HFF-Myc (cell line): ENCODE results near the gene ELMO1.

Experiments used
- DNase-seq: peaks from one replicate; pipeline ENCODE4 v3.0.0-alpha.2; 2011; ENCODE audit warnings: low read depth; ENCODE audit errors: extremely low read depth
- H3K4me3 ChIP-seq: replicated peaks from 2 replicates; pipeline ENCODE4 v1.5.1; 2011; ENCODE audit warnings: low read depth, mild to moderate bottlenecking, control low read depth, low read length
- CTCF ChIP-seq: IDR thresholded peaks from 2 replicates; pipeline ENCODE4 v1.5.1; 2012; ENCODE audit warnings: mild to moderate bottlenecking, low read depth, low read length, control low read depth; ENCODE audit errors: missing control alignments

Gene ELMO1

GRCh38 chr7:36942955-36943354 lies 505.7 kb downstream of the ELMO1 start:
- TF ChIP-seq CTCF: no peak
- DNase-seq: no peak
- H3K4me3 ChIP-seq: no peak overlapping the region

- no peak overlapping the region for H3K4me3 ChIP-seq
- no peak for TF ChIP-seq CTCF
- no peak for DNase-seq
Observed at GRCh38 chr7:36942541-36942940, 506.1 kb downstream of the ELMO1 start.

GRCh38 chr7:36942025-36942424 lies 506.6 kb downstream of the ELMO1 start:
- H3K4me3 ChIP-seq: no peak overlapping the region
- TF ChIP-seq CTCF: no peak

GRCh38 chr7:36941359-36941758 lies 507.3 kb downstream of the ELMO1 start:
- DNase-seq: no peak
- no peak for TF ChIP-seq CTCF
- no peak overlapping the region for H3K4me3 ChIP-seq

More at GRCh38 chr7:36942025-36942424, 506.6 kb downstream of the ELMO1 start:
- DNase-seq: no peak

GRCh38 chr7:36939816-36940215 lies 508.8 kb downstream of the ELMO1 start:
- TF ChIP-seq CTCF: no peak
- no peak for DNase-seq
- H3K4me3 ChIP-seq: no peak overlapping the region

GRCh38 chr7:36937754-36938563 lies 510.7 kb downstream of the ELMO1 start:
- no peak for TF ChIP-seq CTCF
- no peak for DNase-seq

More at GRCh38 chr7:36937754-36938563, 510.7 kb downstream of the ELMO1 start:
- no peak overlapping the region for H3K4me3 ChIP-seq
